GM21360 (cell line): ENCODE results near the gene NAPEPLD.
A peak's percentile ranks its signal among the peaks of the same experiment; 100 is the strongest.
"Not testable (repeated sequence)": the region's sequence is repeated elsewhere in the genome, so short reads cannot be mapped to it uniquely, and the experiment has no call there.

Source experiments
- ATAC-seq: cut with Tn5 transposase; IDR thresholded peaks from one replicate; pipeline ENCODE4 v1.9.1; 2021; ENCODE audit warnings: mild to moderate bottlenecking, moderate library complexity; ENCODE audit not compliant: unreplicated experiment

NAPEPLD gene

GRCh38 chr7:103148994-103149807, at the start of gene NAPEPLD:
TSS of gene NAPEPLD (minus strand) at chr7:103149099. CDS start at chr7:103128776, 20,323 bp downstream.
- peak; percentile 88 for ATAC-seq

- ATAC-seq, result not testable (repeated sequence)
These were observed 49.2 kb upstream of the NAPEPLD start for GRCh38 chr7:103198079-103198478.

- ATAC-seq, result not testable (repeated sequence)
These were observed 46.5 kb upstream of the NAPEPLD start for GRCh38 chr7:103195364-103195763.

- not testable (repeated sequence) for ATAC-seq
These were observed 23.7 kb upstream of the NAPEPLD start for GRCh38 chr7:103172415-103173146.

- ATAC-seq, result not testable (repeated sequence)
These were observed 23.0 kb upstream of the NAPEPLD start for GRCh38 chr7:103171695-103172414.

- ATAC-seq, result not testable (repeated sequence)
These were observed 18.1 kb upstream of the NAPEPLD start for GRCh38 chr7:103166921-103167544.

GRCh38 chr7:103163087-103163825, 14.4 kb upstream of the NAPEPLD start:
- not testable (repeated sequence) for ATAC-seq

GRCh38 chr7:103162641-103163040, 13.7 kb upstream of the NAPEPLD start:
- ATAC-seq, result not testable (repeated sequence)

- ATAC-seq, result not testable (repeated sequence)
These were observed 13.2 kb upstream of the NAPEPLD start for GRCh38 chr7:103161998-103162616.

- not testable (repeated sequence) for ATAC-seq
These were observed 10.2 kb upstream of the NAPEPLD start for GRCh38 chr7:103159072-103159471.

GRCh38 chr7:103155331-103156024, 6.6 kb upstream of the NAPEPLD start:
- ATAC-seq, result not testable (repeated sequence)

- ATAC-seq, result no peak
These were observed 5.1 kb upstream of the NAPEPLD start for GRCh38 chr7:103154042-103154441.

GRCh38 chr7:103152744-103153617, 4.1 kb upstream of the NAPEPLD start:
- not testable (repeated sequence) for ATAC-seq

GRCh38 chr7:103151993-103152676, 3.2 kb upstream of the NAPEPLD start:
- ATAC-seq, result not testable (repeated sequence)

- no peak for ATAC-seq
These were observed 1.3 kb upstream of the NAPEPLD start for GRCh38 chr7:103150192-103150591.

- ATAC-seq, result no peak
These were observed 895 bp upstream of the NAPEPLD start for GRCh38 chr7:103149808-103150180.
